GM13976 (cell line): ENCODE results near the gene PANX3.

Experiments
- DNase-seq: peaks from one replicate; pipeline ENCODE4 v3.0.0; 2012; ENCODE audit warnings: low spot score
- in situ Hi-C: fragments of 300-500 bp; cut with MboI; formaldehyde crosslinking; loops from one replicate; pipeline ENCODE4 v1.12.0; 2022; ENCODE audit warnings: low sequenced_read_pairs, mixed read lengths, inconsistent platforms; ENCODE audit not compliant: unreplicated experiment
- TF ChIP-seq, protein P1 (sequence below): IDR thresholded peaks from 2 replicates; pipeline ENCODE4 v1.5.1; 2012; ENCODE audit warnings: borderline replicate concordance, mild to moderate bottlenecking; ENCODE audit not compliant: insufficient read depth; ENCODE audit errors: extremely low read depth, missing control alignments, control extremely low read depth

Gene PANX3

DNA sequence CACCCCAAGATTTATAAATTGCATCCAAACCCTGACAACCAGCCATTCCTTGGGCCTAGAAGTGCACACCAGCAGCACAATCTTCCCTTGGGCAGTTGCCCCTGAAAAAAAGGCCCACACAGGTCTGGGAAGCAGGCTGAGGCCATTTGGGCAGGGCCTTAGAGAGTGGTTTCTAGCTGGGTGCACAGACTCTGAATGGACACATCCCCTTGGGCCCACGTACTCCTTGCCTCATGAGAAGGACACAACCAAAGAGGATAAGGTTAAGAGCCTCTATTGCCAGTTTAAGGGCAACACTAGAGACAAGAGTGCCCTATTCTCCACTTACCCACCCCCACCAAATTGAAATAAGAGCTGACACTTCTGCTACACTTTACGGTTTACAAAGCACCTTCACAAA lies 933 bp upstream of the PANX3 start:
- in situ Hi-C loops = no loop called here
- TF ChIP-seq, protein P1, sequence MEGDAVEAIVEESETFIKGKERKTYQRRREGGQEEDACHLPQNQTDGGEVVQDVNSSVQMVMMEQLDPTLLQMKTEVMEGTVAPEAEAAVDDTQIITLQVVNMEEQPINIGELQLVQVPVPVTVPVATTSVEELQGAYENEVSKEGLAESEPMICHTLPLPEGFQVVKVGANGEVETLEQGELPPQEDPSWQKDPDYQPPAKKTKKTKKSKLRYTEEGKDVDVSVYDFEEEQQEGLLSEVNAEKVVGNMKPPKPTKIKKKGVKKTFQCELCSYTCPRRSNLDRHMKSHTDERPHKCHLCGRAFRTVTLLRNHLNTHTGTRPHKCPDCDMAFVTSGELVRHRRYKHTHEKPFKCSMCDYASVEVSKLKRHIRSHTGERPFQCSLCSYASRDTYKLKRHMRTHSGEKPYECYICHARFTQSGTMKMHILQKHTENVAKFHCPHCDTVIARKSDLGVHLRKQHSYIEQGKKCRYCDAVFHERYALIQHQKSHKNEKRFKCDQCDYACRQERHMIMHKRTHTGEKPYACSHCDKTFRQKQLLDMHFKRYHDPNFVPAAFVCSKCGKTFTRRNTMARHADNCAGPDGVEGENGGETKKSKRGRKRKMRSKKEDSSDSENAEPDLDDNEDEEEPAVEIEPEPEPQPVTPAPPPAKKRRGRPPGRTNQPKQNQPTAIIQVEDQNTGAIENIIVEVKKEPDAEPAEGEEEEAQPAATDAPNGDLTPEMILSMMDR = no peak
- DNase-seq = no peak

DNA sequence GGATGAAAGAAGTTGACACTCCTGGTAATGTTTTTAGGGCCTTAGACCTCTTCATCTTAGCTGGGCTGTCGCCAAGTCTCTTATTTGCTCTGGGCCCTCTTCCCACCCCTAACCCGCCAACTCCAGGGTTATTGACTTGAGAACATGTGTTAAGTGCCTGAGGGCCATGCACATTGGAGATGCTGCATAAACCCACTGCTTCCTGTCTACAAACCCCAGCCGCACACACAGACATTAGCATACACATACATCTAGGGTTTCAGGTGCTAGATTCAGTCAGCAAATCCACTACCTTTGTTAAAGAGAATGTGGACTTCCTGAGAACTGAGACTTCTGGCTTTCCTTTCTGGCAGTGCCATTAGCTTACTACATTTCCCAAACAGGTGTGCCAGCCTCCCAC lies 817 bp downstream of the PANX3 start:
- in situ Hi-C loops = no loop called here
- no peak for DNase-seq
- TF ChIP-seq, protein P1 = no peak

DNA sequence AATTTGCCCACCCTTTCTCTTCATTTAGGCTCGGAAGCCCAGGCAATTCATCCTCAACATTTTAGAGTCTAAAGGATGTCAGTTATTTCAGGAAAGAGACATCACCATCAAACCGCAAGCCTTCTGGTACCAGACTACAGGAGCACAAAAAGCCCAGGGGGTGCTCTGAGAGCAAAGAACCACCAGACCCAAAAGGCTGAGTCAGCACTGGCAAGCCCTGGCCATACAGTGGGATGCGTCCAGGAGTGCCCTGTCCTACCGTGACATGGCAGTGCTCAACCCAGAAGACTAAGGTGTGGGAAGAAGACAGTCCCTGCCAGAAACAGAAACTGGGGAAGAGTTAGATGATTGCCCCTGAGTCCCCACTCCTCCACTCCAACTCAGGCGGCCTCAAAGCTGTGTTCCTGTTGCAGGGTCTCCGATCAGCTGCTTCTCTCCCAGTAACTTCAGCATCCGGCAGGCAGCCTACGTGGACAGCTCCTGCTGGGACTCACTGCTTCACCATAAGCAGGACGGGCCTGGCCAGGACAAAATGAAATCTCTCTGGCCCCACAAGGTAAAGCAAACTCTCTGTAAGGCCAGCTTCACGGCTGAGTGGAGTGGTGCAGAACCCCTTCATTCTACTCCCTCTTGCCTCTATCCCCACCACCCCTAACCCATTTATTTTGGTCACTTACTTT lies 1.5 kb downstream of the PANX3 start:
- TF ChIP-seq, protein P1 = no peak
- in situ Hi-C loops = no loop called here
- DNase-seq = no peak

DNA sequence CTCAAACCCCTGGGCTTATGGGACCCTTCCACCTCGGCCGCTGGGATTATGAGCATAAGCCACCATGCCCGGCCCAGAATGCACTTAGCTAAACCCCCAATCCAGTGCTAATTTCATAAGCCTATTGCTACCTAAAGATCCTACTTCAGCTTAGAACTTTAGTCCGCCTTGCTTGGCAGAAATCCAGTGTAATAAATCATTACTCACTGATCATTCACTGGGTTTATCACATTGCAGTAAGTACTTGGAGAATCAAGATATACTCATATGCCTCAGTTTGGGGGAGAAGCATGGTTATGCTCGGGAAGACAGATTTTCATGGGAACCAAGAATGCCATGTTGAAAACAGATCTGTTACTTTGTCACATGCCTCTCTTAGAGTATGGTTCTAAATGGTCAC lies 7.6 kb downstream of the PANX3 start:
- in situ Hi-C loops = no loop called here
- TF ChIP-seq, protein P1 = no peak
- DNase-seq = no peak

DNA sequence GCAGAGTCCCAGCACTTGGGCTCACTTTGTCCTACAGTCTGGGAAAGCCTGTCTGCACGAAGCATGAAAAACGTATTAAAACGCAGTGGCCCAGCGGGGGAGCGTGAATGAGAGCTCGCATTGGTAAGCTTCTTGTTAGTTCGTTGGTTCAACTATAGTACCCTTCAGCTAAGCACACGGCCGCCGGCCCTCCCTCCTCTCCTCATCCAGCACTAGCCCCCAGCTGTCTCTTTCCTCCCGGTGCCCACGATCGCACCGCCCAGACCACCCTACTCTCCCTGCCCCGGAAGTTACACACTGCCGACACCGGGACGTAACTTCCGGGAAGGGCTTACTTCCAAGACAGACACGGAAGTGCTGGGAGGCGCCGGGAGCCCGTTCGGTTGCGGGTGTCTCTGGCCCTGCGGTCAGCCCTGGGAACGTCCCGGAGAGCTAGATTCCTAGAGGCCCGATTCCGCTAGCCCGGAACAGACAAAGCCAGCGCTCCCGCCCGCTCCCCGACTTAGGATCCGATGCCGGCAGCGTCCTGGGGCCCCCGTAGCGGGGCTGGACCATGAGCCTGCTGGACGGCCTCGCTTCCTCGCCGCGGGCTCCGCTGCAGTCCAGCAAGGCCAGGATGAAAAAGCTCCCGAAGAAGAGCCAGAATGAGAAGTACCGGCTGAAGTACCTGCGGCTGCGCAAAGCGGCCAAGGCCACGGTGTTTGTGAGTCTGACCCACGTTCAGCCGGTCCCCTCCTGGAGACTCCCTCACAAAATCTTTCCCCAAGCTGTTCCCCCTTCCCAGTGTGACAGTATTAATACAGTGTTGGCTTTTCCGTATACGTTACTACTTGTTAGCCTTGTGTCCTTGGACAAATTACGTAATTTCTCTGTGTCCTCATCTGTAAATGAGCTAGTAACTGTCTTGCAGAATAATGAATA lies 11.6 kb downstream of the PANX3 start, which contains the start of gene TBRG1:
Gene TBRG1 (plus strand): TSS at position 334 of the 921 bp plus-strand sequence. CDS start 220 bp downstream, at position 554.
- in situ Hi-C loops = no loop called here
- TF ChIP-seq, protein P1 = no peak
- peak; percentile 92 for DNase-seq

DNA sequence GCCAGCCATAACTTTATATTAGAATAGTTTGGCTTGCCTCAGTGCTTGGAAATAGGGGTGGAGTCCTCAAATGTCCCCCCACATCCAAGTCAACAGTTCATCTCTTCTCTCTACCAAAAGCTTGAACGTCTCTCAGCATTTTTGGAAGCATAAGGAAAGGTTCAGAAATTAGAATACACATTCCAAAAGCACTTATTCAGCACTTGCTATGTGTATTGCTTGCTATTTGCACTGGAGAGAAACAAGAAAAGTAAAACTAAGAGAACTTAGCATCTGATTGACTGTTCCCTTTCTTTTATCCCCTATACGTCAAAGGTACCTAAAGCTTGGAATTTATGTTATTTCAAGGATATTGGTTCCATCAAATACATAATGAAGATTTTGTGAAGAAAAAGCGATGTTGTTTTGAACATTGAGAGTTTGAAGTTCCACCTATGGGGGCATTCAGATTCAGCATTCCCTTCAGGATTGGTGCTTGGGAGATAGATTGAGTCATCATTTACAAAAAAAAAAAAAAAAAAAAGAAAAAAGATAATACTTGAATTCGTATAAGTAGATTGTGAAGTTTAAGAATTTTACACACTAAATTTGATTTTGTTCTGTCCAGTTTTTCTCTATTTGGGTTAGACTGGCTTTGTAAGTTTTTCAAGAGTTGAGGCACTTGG lies 12.8 kb downstream of the PANX3 start:
- TF ChIP-seq, protein P1 = no peak
- no peak for DNase-seq
- in situ Hi-C loops = no loop called here
